ENCODE results near the gene RNF212B. TPM values are rescaled to one million over a fixed set of nuclear protein-coding genes. Genes with fewer than 3 reads are reported as not detected.

Gene RNF212B
- total and polyA plus RNA-seq, 2 of the 13 experiments (the other 11 are each of a cell fraction or from before 2014, with no cell fraction given) = 0.05 TPM; not detected in 1

DNA sequence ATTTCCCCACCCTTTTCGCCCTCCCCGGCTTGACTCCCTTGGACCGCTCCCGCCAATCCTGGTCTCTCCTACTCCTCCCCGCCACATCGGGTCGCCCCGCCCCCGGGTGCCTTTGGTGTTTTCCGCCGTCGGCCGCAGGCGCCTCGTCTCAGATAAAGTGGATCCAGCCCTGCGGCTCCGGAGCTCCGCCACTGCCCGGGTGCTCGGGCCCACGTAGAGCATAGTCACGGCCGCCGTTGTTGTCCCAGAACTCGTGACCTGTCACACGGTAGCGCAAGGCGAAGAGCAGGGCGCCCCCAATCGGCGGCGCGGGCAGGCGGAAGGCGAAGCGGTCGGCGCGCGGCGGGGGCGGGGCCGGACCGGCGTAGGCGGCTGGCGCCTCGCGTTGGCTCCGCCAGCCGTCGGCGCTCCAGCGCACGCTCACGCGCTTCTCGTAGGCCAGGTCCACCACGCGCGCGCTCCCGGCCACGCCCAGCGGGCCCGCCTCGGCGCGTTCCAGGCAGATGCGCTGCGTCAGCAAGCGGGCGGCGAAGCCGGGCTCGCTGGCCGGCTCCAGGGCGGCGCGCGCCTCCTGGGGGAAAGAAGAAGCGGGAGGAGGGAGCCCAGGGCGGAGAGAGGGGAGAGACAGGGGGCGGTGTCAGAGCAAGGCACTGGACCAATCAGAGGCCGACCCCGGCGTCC is 63.7 kb downstream of the RNF212B start (continued):
- TF ChIP-seq, protein P1, sequence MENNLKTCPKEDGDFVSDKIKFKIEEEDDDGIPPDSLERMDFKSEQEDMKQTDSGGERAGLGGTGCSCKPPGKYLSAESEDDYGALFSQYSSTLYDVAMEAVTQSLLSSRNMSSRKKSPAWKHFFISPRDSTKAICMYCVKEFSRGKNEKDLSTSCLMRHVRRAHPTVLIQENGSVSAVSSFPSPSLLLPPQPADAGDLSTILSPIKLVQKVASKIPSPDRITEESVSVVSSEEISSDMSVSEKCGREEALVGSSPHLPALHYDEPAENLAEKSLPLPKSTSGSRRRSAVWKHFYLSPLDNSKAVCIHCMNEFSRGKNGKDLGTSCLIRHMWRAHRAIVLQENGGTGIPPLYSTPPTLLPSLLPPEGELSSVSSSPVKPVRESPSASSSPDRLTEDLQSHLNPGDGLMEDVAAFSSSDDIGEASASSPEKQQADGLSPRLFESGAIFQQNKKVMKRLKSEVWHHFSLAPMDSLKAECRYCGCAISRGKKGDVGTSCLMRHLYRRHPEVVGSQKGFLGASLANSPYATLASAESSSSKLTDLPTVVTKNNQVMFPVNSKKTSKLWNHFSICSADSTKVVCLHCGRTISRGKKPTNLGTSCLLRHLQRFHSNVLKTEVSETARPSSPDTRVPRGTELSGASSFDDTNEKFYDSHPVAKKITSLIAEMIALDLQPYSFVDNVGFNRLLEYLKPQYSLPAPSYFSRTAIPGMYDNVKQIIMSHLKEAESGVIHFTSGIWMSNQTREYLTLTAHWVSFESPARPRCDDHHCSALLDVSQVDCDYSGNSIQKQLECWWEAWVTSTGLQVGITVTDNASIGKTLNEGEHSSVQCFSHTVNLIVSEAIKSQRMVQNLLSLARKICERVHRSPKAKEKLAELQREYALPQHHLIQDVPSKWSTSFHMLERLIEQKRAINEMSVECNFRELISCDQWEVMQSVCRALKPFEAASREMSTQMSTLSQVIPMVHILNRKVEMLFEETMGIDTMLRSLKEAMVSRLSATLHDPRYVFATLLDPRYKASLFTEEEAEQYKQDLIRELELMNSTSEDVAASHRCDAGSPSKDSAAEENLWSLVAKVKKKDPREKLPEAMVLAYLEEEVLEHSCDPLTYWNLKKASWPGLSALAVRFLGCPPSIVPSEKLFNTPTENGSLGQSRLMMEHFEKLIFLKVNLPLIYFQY (CRISPR knock-in tag; IDR thresholded peaks at IDR 0.05; ENCODE audit: borderline replicate concordance) = peak; percentile 76
- peak; percentile 22; the same call in 1 of the 2 replicates for TF ChIP-seq TOE1 (CRISPR knock-in tag; IDR thresholded peaks at IDR 0.05)
- peak; percentile 51; the same call in 1 of the 2 replicates for TF ChIP-seq HIVEP1 (CRISPR knock-in tag; IDR thresholded peaks at IDR 0.05)
- TF ChIP-seq FOXM1 (CRISPR knock-in tag; IDR thresholded peaks at IDR 0.05) = no peak
- TF ChIP-seq MEF2D (CRISPR knock-in tag; IDR thresholded peaks at IDR 0.05) = peak; percentile 55
- TF ChIP-seq FOXP1 (IDR thresholded peaks at IDR 0.05) = no peak
- peak; percentile 66 for TF ChIP-seq FOXP1 (CRISPR knock-in tag; IDR thresholded peaks at IDR 0.05)
- TF ChIP-seq, protein P2, sequence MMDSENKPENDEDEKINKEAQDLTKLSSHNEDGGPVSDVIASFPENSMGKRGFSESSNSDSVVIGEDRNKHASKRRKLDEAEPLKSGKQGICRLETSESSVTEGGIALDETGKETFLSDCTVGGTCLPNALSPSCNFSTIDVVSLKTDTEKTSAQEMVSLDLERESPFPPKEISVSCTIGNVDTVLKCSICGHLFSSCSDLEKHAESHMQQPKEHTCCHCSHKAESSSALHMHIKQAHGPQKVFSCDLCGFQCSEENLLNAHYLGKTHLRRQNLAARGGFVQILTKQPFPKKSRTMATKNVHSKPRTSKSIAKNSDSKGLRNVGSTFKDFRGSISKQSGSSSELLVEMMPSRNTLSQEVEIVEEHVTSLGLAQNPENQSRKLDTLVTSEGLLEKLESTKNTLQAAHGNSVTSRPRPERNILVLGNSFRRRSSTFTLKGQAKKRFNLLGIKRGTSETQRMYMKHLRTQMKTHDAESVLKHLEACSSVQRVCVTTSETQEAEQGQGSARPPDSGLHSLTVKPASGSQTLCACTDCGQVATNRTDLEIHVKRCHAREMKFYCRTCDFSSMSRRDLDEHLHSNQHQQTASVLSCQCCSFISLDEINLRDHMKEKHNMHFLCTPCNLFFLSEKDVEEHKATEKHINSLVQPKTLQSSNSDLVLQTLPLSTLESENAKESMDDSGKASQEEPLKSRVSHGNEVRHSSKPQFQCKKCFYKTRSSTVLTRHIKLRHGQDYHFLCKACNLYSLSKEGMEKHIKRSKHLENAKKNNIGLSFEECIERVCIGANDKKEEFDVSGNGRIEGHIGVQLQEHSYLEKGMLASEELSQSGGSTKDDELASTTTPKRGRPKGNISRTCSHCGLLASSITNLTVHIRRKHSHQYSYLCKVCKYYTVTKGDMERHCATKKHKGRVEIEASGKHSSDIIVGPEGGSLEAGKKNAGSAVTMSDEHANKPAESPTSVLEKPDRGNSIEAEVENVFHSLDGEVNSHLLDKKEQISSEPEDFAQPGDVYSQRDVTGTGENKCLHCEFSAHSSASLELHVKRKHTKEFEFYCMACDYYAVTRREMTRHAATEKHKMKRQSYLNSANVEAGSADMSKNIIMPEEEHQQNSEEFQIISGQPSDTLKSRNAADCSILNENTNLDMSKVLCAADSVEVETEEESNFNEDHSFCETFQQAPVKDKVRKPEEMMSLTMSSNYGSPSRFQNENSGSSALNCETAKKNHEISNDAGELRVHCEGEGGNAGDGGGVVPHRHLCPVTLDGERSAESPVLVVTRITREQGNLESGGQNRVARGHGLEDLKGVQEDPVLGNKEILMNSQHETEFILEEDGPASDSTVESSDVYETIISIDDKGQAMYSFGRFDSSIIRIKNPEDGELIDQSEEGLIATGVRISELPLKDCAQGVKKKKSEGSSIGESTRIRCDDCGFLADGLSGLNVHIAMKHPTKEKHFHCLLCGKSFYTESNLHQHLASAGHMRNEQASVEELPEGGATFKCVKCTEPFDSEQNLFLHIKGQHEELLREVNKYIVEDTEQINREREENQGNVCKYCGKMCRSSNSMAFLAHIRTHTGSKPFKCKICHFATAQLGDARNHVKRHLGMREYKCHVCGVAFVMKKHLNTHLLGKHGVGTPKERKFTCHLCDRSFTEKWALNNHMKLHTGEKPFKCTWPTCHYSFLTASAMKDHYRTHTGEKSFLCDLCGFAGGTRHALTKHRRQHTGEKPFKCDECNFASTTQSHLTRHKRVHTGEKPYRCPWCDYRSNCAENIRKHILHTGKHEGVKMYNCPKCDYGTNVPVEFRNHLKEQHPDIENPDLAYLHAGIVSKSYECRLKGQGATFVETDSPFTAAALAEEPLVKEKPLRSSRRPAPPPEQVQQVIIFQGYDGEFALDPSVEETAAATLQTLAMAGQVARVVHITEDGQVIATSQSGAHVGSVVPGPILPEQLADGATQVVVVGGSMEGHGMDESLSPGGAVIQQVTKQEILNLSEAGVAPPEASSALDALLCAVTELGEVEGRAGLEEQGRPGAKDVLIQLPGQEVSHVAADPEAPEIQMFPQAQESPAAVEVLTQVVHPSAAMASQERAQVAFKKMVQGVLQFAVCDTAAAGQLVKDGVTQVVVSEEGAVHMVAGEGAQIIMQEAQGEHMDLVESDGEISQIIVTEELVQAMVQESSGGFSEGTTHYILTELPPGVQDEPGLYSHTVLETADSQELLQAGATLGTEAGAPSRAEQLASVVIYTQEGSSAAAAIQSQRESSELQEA (CRISPR knock-in tag; IDR thresholded peaks at IDR 0.05; ENCODE audit: not compliant biosample characterization) = peak; percentile 47
- peak; percentile 12; the same call in 1 of the 2 replicates for TF ChIP-seq ZNF160 (CRISPR knock-in tag; IDR thresholded peaks at IDR 0.05)
- peak; percentile 76 for TF ChIP-seq POLR2AphosphoS5 (IDR thresholded peaks at IDR 0.05; ENCODE audit: low read depth, low read length)
- TF ChIP-seq TRIM24 (CRISPR knock-in tag; IDR thresholded peaks at IDR 0.05) = no peak
- peak; percentile 84 for TF ChIP-seq ETV5 (CRISPR knock-in tag; IDR thresholded peaks at IDR 0.05; ENCODE audit: borderline replicate concordance)
- peak; percentile 44; the same call in 1 of the 2 replicates for TF ChIP-seq SIX1 (CRISPR knock-in tag; IDR thresholded peaks at IDR 0.05; ENCODE audit: borderline replicate concordance)
- TF ChIP-seq ZNF777 (CRISPR knock-in tag; IDR thresholded peaks at IDR 0.05) = peak; percentile 85
- TF ChIP-seq ZSCAN25 (CRISPR knock-in tag; IDR thresholded peaks at IDR 0.05) = 0 out of 2 replicates have a peak, but pooled peaks have one; percentile 53
- no peak for TF ChIP-seq KLF13 (CRISPR knock-in tag; IDR thresholded peaks at IDR 0.05)
- TF ChIP-seq CEBPB (IDR thresholded peaks at IDR 0.05; ENCODE audit: borderline replicate concordance, low read depth, low read length) = no peak
- peak; percentile 77 for TF ChIP-seq TCF7 (IDR thresholded peaks at IDR 0.05; ENCODE audit: low read depth)
- TF ChIP-seq FOXO1 (CRISPR knock-in tag; IDR thresholded peaks at IDR 0.05) = peak; percentile 97
- no peak for TF ChIP-seq ZNF234 (CRISPR knock-in tag; conservative IDR thresholded peaks at IDR 0.05)

All from HepG2 (cell line).